Measurements from ENCODE around the gene MYO5A. TPM values are rescaled to one million over a fixed set of nuclear protein-coding genes. Genes with fewer than 3 reads are reported as not detected.

The MYO5A gene
- total RNA-seq, 1 experiment from 2014 or later = 29.2 TPM

DNA sequence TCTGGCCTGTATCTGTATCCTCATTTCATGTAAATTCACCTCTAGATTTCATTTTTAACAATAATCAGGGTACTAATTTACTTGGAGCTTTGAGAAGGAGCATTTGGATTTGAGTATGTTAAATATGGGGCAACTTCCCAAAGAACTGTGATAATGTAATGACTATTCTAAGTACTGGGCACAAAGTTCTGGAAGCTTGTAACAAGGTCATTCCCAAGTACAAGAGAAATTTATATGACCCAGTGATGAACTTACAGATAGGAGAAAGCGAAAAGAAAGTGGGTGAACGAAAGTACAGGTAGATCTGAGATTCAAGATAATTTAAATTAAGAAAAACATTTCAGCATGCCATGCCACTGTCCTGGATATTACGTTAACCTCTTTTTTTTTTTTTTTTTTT, 93.8 kb downstream of the MYO5A start (continued):
- TF ChIP-seq, protein P1, sequence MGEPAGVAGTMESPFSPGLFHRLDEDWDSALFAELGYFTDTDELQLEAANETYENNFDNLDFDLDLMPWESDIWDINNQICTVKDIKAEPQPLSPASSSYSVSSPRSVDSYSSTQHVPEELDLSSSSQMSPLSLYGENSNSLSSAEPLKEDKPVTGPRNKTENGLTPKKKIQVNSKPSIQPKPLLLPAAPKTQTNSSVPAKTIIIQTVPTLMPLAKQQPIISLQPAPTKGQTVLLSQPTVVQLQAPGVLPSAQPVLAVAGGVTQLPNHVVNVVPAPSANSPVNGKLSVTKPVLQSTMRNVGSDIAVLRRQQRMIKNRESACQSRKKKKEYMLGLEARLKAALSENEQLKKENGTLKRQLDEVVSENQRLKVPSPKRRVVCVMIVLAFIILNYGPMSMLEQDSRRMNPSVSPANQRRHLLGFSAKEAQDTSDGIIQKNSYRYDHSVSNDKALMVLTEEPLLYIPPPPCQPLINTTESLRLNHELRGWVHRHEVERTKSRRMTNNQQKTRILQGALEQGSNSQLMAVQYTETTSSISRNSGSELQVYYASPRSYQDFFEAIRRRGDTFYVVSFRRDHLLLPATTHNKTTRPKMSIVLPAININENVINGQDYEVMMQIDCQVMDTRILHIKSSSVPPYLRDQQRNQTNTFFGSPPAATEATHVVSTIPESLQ (CRISPR knock-in tag; IDR thresholded peaks at IDR 0.05) = no peak
- TF ChIP-seq, protein P2, sequence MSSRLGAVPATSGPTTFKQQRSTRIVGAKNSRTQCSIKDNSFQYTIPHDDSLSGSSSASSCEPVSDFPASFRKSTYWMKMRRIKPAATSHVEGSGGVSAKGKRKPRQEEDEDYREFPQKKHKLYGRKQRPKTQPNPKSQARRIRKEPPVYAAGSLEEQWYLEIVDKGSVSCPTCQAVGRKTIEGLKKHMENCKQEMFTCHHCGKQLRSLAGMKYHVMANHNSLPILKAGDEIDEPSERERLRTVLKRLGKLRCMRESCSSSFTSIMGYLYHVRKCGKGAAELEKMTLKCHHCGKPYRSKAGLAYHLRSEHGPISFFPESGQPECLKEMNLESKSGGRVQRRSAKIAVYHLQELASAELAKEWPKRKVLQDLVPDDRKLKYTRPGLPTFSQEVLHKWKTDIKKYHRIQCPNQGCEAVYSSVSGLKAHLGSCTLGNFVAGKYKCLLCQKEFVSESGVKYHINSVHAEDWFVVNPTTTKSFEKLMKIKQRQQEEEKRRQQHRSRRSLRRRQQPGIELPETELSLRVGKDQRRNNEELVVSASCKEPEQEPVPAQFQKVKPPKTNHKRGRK (CRISPR knock-in tag; IDR thresholded peaks at IDR 0.05; ENCODE audit: borderline replicate concordance) = no peak
- TF ChIP-seq PRRX2 (CRISPR knock-in tag; IDR thresholded peaks at IDR 0.05) (no peak), OVOL2 (CRISPR knock-in tag; IDR thresholded peaks at IDR 0.05; ENCODE audit: borderline replicate concordance) (no peak), ZBTB21 (CRISPR knock-in tag; IDR thresholded peaks at IDR 0.05; ENCODE audit: borderline replicate concordance) (no peak), ATF1 (CRISPR knock-in tag; IDR thresholded peaks at IDR 0.05) (no peak)

DNA sequence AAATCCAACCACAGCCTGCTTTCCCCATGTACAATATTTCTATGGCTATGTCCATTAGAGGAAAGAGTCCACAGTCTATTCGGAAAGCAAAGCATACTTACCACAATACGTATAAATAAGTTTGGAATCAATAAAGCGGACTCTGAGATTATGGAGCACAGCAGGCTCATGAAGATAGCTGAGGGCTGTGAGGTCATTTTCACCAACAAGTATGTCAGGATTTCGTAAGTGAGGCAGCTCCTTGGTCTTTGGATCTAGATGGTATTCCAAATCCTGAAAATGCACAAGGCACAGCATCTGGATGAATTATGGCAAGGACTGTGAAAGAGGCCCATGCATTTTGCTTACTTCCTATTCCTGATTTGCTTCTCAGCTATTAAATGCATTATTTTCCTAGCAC, 100.4 kb downstream of the MYO5A start:
- ChIA-PET POLR2A (interaction anchor here (0.6 kb wide), 1 partner anchor 100 kb away, joined by 3 read pairs; the partner anchor contains the start of gene MYO5A), CTCF (no interaction called here)
- H3K4me1 Mint-ChIP-seq = no peaks in the 10 kb centered on the region
- no peaks in the 10 kb centered on the region for H3K27me3 Mint-ChIP-seq (ENCODE audit: low read depth)
- H3K27ac Mint-ChIP-seq = no peak overlapping the region
- no peaks in the 10 kb centered on the region for H3K9me3 Mint-ChIP-seq
- no peak overlapping the region for H3K4me3 Mint-ChIP-seq
- H3K36me3 Mint-ChIP-seq = 0 out of 2 replicates have a peak, but pooled peaks cover 3% of the 10 kb centered on the region
- ATAC-seq (no peak), DNase-seq (ENCODE audit: low spot score) (no peak)
- TF ChIP-seq FOXK1 (CRISPR knock-in tag; IDR thresholded peaks at IDR 0.05) (no peak), ZNF396 (CRISPR knock-in tag; IDR thresholded peaks at IDR 0.05; ENCODE audit: borderline replicate concordance) (no peak), ELF4 (CRISPR knock-in tag; IDR thresholded peaks at IDR 0.05; ENCODE audit: low read depth) (no peak), ZNF671 (CRISPR knock-in tag; IDR thresholded peaks at IDR 0.05) (no peak), GTF2I (CRISPR knock-in tag; conservative IDR thresholded peaks at IDR 0.05) (no peak), ZNF121 (CRISPR knock-in tag; IDR thresholded peaks at IDR 0.05) (no peak), TCF7 (CRISPR knock-in tag; IDR thresholded peaks at IDR 0.05; ENCODE audit: low read depth) (no peak), RORB (CRISPR knock-in tag; IDR thresholded peaks at IDR 0.05) (no peak)
- TF ChIP-seq, protein P3, sequence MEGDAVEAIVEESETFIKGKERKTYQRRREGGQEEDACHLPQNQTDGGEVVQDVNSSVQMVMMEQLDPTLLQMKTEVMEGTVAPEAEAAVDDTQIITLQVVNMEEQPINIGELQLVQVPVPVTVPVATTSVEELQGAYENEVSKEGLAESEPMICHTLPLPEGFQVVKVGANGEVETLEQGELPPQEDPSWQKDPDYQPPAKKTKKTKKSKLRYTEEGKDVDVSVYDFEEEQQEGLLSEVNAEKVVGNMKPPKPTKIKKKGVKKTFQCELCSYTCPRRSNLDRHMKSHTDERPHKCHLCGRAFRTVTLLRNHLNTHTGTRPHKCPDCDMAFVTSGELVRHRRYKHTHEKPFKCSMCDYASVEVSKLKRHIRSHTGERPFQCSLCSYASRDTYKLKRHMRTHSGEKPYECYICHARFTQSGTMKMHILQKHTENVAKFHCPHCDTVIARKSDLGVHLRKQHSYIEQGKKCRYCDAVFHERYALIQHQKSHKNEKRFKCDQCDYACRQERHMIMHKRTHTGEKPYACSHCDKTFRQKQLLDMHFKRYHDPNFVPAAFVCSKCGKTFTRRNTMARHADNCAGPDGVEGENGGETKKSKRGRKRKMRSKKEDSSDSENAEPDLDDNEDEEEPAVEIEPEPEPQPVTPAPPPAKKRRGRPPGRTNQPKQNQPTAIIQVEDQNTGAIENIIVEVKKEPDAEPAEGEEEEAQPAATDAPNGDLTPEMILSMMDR (IDR thresholded peaks at IDR 0.05) = no peak
- TF ChIP-seq, protein P4, sequence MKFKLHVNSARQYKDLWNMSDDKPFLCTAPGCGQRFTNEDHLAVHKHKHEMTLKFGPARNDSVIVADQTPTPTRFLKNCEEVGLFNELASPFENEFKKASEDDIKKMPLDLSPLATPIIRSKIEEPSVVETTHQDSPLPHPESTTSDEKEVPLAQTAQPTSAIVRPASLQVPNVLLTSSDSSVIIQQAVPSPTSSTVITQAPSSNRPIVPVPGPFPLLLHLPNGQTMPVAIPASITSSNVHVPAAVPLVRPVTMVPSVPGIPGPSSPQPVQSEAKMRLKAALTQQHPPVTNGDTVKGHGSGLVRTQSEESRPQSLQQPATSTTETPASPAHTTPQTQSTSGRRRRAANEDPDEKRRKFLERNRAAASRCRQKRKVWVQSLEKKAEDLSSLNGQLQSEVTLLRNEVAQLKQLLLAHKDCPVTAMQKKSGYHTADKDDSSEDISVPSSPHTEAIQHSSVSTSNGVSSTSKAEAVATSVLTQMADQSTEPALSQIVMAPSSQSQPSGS (CRISPR knock-in tag; IDR thresholded peaks at IDR 0.05; ENCODE audit: borderline replicate concordance, low read depth) = no peak
- TF ChIP-seq, protein P2 (CRISPR knock-in tag; IDR thresholded peaks at IDR 0.05; ENCODE audit: borderline replicate concordance) = no peak
- TF ChIP-seq, protein P5, sequence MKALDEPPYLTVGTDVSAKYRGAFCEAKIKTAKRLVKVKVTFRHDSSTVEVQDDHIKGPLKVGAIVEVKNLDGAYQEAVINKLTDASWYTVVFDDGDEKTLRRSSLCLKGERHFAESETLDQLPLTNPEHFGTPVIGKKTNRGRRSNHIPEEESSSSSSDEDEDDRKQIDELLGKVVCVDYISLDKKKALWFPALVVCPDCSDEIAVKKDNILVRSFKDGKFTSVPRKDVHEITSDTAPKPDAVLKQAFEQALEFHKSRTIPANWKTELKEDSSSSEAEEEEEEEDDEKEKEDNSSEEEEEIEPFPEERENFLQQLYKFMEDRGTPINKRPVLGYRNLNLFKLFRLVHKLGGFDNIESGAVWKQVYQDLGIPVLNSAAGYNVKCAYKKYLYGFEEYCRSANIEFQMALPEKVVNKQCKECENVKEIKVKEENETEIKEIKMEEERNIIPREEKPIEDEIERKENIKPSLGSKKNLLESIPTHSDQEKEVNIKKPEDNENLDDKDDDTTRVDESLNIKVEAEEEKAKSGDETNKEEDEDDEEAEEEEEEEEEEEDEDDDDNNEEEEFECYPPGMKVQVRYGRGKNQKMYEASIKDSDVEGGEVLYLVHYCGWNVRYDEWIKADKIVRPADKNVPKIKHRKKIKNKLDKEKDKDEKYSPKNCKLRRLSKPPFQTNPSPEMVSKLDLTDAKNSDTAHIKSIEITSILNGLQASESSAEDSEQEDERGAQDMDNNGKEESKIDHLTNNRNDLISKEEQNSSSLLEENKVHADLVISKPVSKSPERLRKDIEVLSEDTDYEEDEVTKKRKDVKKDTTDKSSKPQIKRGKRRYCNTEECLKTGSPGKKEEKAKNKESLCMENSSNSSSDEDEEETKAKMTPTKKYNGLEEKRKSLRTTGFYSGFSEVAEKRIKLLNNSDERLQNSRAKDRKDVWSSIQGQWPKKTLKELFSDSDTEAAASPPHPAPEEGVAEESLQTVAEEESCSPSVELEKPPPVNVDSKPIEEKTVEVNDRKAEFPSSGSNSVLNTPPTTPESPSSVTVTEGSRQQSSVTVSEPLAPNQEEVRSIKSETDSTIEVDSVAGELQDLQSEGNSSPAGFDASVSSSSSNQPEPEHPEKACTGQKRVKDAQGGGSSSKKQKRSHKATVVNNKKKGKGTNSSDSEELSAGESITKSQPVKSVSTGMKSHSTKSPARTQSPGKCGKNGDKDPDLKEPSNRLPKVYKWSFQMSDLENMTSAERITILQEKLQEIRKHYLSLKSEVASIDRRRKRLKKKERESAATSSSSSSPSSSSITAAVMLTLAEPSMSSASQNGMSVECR (CRISPR knock-in tag; IDR thresholded peaks at IDR 0.05; ENCODE audit: borderline replicate concordance) = no peak
- TF ChIP-seq, protein P6, sequence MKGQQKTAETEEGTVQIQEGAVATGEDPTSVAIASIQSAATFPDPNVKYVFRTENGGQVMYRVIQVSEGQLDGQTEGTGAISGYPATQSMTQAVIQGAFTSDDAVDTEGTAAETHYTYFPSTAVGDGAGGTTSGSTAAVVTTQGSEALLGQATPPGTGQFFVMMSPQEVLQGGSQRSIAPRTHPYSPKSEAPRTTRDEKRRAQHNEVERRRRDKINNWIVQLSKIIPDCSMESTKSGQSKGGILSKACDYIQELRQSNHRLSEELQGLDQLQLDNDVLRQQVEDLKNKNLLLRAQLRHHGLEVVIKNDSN (CRISPR knock-in tag; IDR thresholded peaks at IDR 0.05) = no peak
- TF ChIP-seq, protein P7, sequence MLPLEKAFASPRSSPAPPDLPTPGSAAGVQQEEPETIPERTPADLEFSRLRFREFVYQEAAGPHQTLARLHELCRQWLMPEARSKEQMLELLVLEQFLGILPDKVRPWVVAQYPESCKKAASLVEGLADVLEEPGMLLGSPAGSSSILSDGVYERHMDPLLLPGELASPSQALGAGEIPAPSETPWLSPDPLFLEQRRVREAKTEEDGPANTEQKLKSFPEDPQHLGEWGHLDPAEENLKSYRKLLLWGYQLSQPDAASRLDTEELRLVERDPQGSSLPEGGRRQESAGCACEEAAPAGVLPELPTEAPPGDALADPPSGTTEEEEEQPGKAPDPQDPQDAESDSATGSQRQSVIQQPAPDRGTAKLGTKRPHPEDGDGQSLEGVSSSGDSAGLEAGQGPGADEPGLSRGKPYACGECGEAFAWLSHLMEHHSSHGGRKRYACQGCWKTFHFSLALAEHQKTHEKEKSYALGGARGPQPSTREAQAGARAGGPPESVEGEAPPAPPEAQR (CRISPR knock-in tag; IDR thresholded peaks at IDR 0.05) = no peak
- TF ChIP-seq, protein P8, sequence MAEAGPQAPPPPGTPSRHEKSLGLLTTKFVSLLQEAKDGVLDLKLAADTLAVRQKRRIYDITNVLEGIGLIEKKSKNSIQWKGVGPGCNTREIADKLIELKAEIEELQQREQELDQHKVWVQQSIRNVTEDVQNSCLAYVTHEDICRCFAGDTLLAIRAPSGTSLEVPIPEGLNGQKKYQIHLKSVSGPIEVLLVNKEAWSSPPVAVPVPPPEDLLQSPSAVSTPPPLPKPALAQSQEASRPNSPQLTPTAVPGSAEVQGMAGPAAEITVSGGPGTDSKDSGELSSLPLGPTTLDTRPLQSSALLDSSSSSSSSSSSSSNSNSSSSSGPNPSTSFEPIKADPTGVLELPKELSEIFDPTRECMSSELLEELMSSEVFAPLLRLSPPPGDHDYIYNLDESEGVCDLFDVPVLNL (CRISPR knock-in tag; IDR thresholded peaks at IDR 0.05; ENCODE audit: borderline replicate concordance, low read depth) = no peak
